ENCODE results near the gene AAMDC. TPM values are rescaled to one million over a fixed set of nuclear protein-coding genes. Genes with fewer than 3 reads are reported as not detected.

Gene AAMDC
- total RNA-seq, result 139 TPM
- long read RNA-seq, transcript AAMDC-202 (4 exons, 531 nt), result major isoform, 32 of 59 reads
- long read RNA-seq, transcript AAMDC-206 (5 exons, 579 nt), result minor isoform, 8 of 59 reads
- long read RNA-seq, partial matches to known transcripts, result 3 of 59 reads
- long read RNA-seq, other reads (novel, unspliced or antisense), result 13 of 59 reads

DNA sequence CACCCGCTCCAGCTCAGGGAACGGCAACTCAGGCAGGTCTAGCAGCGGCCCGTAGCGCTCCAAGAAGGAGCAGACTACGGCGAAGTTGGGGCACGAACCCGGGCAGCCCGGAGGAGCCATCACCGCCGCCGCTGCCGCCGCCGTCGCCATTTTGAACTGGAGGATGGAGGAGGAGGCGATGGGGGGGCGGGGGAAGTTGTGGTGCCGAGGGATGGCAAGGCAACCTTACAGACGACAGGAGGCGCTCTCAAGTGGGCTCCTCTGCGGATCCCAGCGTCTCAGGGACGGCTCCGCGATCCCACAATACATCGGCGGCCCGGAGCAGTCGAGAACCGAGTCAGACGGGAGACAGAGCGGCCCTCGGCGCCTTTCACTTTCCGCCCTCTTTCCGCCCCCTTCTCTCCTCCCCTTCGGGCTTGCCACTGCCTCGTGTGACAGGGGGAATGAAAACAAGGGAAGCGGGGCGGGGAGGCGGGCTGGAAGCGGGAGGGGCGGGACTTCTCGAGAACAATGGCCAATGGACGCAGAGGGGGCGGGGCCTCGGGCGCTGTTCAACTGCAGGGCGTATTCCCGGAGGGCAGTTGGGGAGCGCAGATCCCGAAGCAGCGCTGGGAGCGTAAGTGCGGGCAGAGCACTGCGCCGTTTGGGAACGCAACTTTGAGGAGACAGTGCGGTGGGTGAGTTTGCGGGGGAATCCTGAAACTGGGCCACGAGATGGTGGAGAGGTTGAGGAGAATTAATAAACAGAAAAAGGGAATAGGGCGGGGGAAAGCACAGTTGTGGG is at the start of gene AAMDC, which contains the start of gene RSF1:
TSS of gene AAMDC (plus strand) at position 580 of the 784 bp plus-strand sequence. CDS start 21,353 bp downstream, outside the sequence.
TSS of gene RSF1 (minus strand) at position 158 of the 784 bp plus-strand sequence. CDS start at position 150, 8 bp downstream.
- ATAC-seq, result peak; percentile 96
- intact Hi-C loops (cut with DNase I), result loop anchor here (1.0 to 2.0 kb wide), 2 partner anchors 174 to 183 kb away; partner anchors contain the start of genes CLNS1A and INTS4

DNA sequence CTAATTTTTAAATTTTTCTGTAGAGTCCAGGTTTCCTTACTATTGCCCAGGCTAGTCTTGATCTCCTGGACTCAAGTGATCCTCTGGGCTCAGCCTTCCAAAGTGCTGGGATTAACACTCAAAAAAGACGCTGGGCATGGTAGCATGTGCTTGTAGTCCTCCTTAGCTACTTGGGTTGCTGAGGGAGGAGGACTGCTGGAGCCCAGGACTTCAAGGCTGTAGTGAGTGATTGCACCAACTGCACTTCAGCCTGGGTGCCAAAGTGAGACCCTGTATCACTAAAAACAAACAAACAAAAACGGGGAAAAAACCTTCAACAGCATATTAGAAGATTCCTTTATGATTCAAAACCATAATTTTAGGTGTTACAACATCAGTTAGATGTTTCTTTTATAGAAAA is 45.0 kb upstream of the AAMDC start:
- ATAC-seq (no peak), DNase-seq (ENCODE audit: missing footprints) (no peak)
- intact Hi-C loops (cut with DNase I), result no loop called here

More for the DNA sequence above, at the start of gene AAMDC, which contains the start of gene RSF1:
- peak; percentile 99 for DNase-seq (ENCODE audit: missing footprints)

DNA sequence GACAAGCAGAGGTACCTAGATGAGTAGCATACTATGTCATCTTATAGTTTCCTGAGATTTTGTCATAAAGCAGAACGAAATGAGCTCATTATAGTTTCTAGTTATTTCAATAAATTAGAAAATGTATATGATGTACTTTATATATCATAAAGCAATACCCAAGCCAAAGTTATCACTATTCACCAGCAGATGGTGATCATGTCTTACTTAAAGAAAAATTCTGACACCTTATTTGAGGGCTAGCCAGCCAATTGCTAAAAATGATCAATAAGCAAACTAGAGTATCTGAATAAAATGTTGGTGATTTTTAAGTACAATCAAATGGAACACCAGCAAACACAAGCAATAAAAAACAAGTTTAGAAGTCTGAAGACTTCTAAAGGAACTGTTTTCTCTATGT is 44.5 kb upstream of the AAMDC start:
- intact Hi-C loops (cut with DNase I), result no loop called here
- ATAC-seq (no peak), DNase-seq (ENCODE audit: missing footprints) (no peak)

DNA sequence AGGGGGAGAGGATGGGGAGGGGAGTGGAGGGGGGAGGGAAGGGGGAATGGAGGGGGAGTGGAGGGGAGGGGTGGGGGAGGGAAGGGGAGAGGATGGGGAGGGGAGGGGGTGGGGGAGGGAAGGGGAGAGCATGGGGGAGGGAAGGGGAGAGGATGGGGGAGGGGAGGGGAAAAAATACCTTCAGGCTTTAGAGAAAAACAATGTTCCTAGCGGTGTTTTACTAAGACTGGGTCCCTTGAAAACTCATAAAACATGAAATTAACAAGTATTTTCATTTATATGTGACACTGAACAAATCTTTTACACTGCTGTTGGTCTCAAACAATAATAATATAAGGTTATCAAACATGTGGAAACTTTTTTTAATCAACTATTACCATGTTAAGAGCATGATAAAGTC is 42.8 kb upstream of the AAMDC start:
- intact Hi-C loops (cut with DNase I), result no loop called here
- ATAC-seq, result no peak
- DNase-seq (ENCODE audit: missing footprints), result no peak

DNA sequence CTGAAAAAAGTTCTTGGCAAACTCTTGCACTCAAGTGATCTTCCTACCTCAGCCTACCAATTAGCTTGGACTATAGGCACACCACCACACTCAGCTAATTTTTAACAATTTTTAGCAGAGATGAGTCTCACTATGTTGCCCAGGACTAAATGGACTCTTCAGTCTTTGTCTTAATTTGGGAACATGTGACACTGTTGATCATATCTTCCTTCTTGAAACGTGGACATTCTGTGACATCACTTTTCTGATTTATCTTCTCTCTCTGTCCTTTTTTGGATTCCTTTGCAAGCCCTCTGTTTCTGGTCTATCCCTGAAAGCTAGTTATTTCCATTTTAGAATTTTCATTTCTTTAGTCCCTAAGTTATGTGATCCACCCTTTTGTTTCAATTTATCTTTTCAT is 42.4 kb upstream of the AAMDC start:
- ATAC-seq (no peak), DNase-seq (ENCODE audit: missing footprints) (no peak)
- intact Hi-C loops (cut with DNase I), result no loop called here

DNA sequence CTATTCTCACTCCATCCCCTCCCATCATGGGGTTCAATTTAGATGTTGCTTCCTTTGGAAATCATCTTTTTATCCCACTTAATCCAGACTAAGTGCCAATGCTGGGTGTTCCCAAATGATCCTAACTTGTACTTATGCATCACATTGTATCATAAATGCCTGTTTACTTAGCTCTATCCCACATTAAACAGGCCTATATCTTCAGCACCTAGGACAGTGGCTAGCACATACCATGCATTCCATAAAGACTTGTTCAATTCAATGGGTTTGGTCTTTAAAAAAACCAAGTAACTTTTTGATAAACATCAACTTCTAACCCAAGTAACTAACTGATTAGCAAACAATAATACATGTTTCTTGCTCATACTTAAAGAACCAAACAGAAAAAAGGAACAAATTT is 41.0 kb upstream of the AAMDC start:
- intact Hi-C loops (cut with DNase I), result no loop called here
- DNase-seq (ENCODE audit: missing footprints) (no peak), ATAC-seq (no peak)

DNA sequence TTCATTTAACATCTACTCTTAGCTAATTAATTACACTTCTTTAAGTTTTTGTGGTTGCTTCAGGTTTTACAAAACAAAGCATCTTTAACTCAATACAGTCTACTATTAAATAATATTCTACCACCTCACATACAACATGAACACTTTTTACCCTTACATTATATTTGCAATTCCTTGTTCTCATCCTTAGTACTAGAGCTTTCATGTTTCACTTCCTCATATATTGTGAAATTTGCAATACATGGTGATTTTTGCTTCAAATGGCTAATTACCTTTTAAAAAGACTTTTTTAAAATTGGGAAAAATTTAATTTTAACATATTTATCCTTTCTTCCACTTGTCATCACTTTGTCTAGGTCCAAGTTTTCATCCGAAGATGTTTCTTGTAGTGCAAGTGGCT is 37.9 kb upstream of the AAMDC start:
- no peak for ATAC-seq
- intact Hi-C loops (cut with DNase I), result no loop called here
- DNase-seq (ENCODE audit: missing footprints), result no peak

DNA sequence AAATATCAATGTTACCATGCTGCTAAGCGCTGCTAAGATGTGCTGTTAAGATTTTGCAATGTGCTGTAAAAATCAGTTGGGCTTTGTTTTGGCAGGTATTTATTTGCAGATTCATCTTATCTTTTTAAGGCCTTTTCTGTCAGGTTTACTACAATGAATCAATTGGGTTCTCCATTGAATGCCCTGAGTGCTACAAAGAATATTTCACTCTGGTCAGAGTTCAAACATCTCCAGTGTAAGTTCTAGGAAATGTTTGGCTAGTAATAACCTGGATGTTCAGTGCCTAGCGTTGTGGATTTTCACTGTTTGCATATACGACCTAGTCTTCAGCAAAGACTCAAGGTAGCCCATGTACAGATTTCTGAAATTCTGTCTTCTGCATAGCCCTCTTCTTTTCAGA is 36.4 kb upstream of the AAMDC start:
- intact Hi-C loops (cut with DNase I), result no loop called here
- ATAC-seq (no peak), DNase-seq (ENCODE audit: missing footprints) (no peak)

DNA sequence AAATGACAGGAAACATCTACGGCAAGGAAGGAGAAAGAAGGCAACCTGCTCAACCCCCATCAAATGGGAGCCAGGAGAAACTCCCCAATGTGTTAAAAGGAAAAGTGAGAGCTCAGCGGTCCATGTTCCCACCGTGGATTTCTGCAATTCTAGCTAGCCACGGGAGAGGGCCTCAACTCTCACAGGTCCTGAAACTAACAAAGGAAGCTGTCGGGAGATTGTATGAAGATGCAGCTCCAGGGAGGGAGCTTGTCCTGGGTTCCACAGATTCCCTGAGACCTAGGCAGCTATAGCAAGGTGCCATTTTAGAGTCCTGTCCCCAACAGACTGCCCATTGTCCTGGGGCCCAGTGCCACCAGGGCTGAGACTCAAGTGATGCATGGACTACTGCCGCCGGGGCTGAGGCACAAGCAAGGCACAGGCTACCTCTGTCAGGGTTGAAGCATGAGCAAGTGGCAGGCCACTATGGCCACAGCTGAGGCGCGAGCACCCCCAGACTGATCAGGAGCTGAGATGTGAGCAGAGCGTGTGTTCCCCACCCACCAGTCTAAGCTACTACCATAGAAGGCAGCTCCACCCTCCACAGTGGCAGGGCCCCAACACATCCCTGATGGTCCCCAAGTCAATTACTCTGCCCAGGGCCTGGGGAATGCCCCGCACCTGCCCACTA is 31.7 kb upstream of the AAMDC start:
- DNase-seq (ENCODE audit: missing footprints), result peak; percentile 33
- intact Hi-C loops (cut with DNase I), result no loop called here
- ATAC-seq, result no peak

DNA sequence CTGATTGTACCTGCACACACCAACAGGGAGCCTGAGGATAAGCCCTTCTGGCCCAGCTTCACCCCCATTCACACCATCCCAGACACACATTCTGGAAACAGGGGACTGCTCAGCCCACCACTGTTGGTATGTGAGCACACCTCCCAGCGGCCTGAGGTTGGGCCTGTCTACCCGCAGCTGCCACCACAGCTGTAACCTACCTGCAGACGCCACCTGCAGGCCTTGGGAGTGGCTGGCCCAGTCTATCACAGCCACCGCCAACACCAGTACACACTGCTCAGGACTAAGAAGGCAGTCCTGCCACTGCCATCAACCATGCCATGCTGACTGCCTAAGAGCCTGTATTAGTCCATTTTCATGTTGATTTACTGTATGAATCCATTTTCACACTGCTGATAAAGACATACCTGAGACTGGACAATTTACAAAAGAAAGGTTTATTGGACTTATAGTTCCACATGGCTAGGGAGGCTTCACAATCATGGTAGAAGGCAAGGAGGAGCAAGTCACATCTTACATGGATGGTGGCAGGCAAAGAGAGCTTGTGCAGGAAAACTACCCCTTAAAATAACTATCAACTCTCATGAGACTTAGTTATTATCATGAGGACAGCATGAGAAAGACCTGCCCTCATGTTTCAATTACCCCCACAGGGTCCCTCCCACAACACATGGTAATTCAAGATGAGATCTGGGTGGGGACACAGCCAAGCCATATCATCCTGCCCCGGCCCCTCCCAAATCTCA is 31.0 kb upstream of the AAMDC start:
- DNase-seq (ENCODE audit: missing footprints) (peak; percentile 65), ATAC-seq (no peak)
- intact Hi-C loops (cut with DNase I), result no loop called here

DNA sequence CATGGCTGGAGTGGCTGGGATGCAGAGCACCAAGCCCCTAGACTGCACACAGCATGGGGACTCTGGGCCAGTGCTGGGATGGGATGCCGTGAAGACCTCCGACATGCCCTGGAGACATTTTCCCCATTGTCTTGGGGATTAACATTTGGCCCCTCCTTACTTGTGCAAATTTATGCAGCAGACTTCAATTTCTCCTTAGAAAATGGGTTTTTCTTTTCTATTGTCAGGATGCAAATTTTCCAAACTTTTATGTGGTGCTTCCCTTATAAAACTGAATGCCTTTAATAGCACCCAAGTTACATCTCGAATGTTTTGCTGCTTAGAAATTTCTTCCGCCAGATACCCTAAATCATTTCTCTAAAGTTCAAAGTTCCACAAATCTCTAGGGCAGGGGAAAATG is 29.6 kb upstream of the AAMDC start:
- ATAC-seq, result no peak
- intact Hi-C loops (cut with DNase I), result no loop called here
- DNase-seq (ENCODE audit: missing footprints), result no peak

DNA sequence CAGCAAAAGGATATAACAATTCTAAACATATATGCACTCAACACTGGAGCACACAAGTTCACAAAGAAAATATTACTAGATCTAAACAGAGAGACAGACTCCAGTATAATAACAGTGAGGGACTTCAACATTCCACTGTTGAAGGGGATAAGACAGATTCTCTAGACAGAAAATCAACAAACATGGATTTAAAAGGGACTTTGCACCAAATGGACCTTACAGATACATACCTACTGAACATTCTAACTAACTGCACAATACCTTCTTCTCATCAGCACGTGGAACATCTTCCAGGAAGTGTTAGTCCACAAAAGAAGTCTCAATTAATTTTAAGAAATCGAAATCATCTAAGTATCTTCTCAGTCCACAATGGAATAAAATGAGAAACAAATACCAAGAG is 27.0 kb upstream of the AAMDC start:
- intact Hi-C loops (cut with DNase I), result no loop called here
- ATAC-seq, result no peak

DNA sequence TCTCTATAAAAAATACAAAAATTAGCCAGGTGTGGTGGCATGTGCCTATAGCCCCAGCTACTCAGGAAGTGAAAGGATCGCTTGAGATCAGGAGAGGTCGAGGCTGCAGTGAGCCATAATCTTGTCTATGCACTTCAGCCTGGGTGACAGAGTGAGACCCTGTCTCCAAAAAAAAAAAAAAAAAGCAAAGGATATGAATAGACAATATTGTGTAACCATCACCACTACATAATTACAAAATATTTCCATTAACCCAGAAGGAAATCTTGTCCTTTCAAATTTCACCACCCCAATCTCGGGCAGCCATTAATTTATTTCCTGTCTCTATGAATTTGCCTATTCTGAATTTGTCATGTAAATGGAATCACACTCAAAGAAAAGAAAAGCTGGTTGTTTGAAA is 21.6 kb upstream of the AAMDC start:
- peak; percentile 39 for ATAC-seq
- no peak for DNase-seq (ENCODE audit: missing footprints)
- intact Hi-C loops (cut with DNase I), result no loop called here

More for the DNA sequence above, 27.0 kb upstream of the AAMDC start:
- DNase-seq (ENCODE audit: missing footprints), result no peak

DNA sequence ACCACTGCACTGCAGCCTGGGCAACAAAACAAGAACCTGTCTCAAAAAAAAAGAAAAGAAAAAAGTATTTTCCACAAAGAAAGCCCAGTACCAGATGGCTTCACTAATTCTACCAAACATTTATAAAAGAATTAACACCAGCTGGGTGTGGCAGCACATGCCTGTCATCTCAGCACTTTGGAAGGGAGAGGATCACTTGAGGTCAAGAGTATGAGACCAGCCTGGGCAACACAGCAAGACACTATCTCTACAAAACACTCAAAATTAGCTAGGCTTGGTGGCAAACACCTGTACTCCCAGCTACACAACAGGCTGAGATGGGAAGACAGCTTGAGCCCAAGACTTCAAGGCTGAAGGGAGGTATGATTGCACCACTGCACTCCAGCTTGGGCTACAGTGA is 20.5 kb upstream of the AAMDC start:
- no peak for ATAC-seq
- DNase-seq (ENCODE audit: missing footprints), result no peak
- intact Hi-C loops (cut with DNase I), result no loop called here

DNA sequence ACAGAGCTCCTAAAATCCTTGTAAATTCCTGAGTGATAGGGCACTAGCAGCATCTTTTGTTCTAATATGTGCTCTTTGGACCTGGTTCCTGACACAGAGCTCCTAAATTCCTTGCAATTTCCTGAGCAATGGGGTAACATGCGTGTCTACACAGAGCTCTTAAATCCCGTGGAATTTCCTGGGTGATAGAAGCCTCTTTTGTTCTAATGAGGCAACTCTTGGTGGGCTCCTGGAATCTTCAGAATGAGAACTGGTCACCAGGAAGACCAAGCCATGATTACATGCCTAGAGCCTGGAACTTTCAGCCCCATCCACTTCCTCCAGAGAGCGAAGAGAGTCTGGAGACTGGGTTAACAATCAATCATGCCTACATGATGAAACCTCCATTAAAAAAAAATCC is 19.5 kb upstream of the AAMDC start:
- DNase-seq (ENCODE audit: missing footprints), result no peak
- intact Hi-C loops (cut with DNase I), result no loop called here
- no peak for ATAC-seq

DNA sequence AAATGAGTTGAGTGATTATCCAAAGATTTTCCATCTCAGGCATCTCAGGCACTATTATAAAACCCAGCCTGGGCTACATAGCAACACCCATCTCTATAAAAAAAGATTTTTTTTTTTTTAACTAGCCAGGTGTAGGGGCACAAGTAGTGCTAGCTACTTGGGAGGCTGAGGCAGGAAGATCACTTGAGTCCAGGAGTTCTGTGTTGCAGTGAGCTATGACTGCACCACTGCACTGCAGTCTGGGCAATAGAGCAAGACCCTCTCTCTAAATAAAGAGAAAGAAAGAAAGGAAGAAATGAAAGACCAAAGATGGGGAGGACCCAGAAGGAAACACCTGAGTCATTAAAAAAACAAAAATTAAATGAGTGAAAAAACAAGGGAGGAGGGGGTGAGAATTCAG is 14.5 kb upstream of the AAMDC start:
- ATAC-seq (no peak), DNase-seq (ENCODE audit: missing footprints) (no peak)
- intact Hi-C loops (cut with DNase I), result no loop called here

DNA sequence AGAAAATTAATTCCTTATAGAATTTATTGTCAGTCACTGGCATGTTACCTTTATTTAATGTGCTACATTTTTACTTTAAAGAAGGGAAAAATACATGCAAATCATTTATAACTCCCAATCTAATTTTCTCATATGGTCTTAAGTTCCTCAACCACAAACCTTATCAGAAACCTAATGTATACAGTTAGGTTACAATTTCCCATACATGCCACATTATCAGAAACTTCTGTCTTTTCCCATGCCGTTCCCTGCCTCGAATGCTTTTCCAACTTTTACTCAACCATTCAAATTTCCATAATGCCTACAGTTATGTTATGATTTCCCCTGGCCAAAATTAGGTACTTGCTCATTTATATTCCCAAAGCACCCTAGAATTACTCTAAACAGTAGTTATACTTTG is 14.0 kb upstream of the AAMDC start:
- intact Hi-C loops (cut with DNase I), result no loop called here
- DNase-seq (ENCODE audit: missing footprints), result no peak
- no peak for ATAC-seq

DNA sequence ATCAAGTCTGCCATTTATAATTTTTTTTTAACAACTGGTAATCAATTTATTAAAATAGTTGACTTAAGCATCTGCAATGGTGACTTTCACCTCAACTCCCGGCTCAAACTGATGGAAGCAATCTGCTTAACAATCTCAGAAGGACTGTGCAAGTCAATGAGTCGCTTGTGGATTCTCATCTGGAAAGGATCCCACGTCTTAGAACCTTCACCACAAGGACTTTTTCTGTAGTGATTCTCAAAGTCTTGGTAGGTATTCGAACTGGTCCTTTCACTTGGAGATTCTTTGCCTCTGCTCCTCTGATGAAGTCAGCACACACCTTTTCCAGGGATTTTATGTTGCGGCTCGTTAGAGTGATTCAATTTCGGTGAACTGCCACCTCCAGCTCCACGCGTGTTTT is 7.7 kb upstream of the AAMDC start:
- intact Hi-C loops (cut with DNase I), result no loop called here
- ATAC-seq (no peak), DNase-seq (ENCODE audit: missing footprints) (no peak)

DNA sequence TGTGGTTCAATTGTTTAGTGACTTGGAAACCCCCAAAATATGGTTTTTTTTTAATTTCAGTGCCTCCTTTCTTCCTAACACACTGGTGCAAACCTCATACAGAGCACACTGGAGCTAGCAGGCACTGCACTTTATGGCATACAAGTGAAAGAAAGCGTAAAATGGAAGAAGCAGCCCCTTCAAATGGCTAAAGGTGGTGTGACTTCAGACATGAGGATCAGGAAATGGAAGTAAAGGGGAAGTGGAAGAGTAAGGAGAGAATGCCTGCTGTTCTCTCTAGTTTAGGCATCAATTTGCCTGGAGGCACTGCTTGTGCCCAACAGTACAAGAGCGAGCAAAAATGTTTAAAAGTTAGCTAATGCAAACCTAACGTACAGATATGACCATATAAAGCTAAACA is 6.1 kb upstream of the AAMDC start:
- ATAC-seq, result no peak
- DNase-seq (ENCODE audit: missing footprints), result no peak
- intact Hi-C loops (cut with DNase I), result no loop called here

All from Right ventricle myocardium inferior (tissue), 1 donor.